Kidney epithelial cell (primary cell): Measurements from ENCODE around the gene ATG4C. TPM values are rescaled to one million over a fixed set of nuclear protein-coding genes. Genes with fewer than 3 reads are reported as not detected.

Experiments
- DNase-seq: peaks from one replicate; pipeline ENCODE4 v3.0.0-alpha.2; 2010; ENCODE audit warnings: low read depth
- H3K27me3 ChIP-seq: 2 replicates; pipeline ENCODE4 v1.6.0; 2011; ENCODE audit warnings: low read length; ENCODE audit not compliant: control insufficient read depth, insufficient read depth
- H3K36me3 ChIP-seq: 2 replicates; pipeline ENCODE4 v1.5.1; 2011; ENCODE audit warnings: low read length; ENCODE audit not compliant: control insufficient read depth, insufficient read depth
- H3K4me3 ChIP-seq: 2 replicates; pipeline ENCODE4 v1.5.1; 2011; ENCODE audit warnings: low read depth, mild to moderate bottlenecking, control low read depth, low read length
- CTCF ChIP-seq: IDR thresholded peaks from 2 replicates; pipeline ENCODE4 v1.5.1; 2011; ENCODE audit warnings: mild to moderate bottlenecking, moderate library complexity, low read length, control low read depth, inconsistent platforms; ENCODE audit not compliant: insufficient read depth, poor library complexity, severe bottlenecking
- total RNA-seq: library from RNA; depleted of rRNA; stranded (reverse); fragments of >200 nt; gene quantifications from 2 replicates; pipeline ENCODE4 v1.2.3, GENCODE V29; 2015

The ATG4C gene
- total RNA-seq, 1 donor from 2014 or later: 5.6 TPM

GRCh38 chr1:62879962-62880361 is 96.0 kb downstream of the ATG4C start:
- Histone ChIP-seq H3K4me3 (no peak overlapping the region), H3K36me3 (no peaks in the 10 kb centered on the region), H3K27me3 (no peaks in the 10 kb centered on the region)
- TF ChIP-seq CTCF: no peak
- no peak for DNase-seq

- DNase-seq: no peak
- TF ChIP-seq CTCF: no peak
- no peaks in the 10 kb centered on the region for H3K27me3 ChIP-seq
- no peaks in the 10 kb centered on the region for H3K36me3 ChIP-seq
- no peak overlapping the region for H3K4me3 ChIP-seq
These were observed 98.5 kb downstream of the ATG4C start for GRCh38 chr1:62882201-62883104.

- DNase-seq: no peak
These were observed 100.3 kb downstream of the ATG4C start for GRCh38 chr1:62884156-62884740.

DNA sequence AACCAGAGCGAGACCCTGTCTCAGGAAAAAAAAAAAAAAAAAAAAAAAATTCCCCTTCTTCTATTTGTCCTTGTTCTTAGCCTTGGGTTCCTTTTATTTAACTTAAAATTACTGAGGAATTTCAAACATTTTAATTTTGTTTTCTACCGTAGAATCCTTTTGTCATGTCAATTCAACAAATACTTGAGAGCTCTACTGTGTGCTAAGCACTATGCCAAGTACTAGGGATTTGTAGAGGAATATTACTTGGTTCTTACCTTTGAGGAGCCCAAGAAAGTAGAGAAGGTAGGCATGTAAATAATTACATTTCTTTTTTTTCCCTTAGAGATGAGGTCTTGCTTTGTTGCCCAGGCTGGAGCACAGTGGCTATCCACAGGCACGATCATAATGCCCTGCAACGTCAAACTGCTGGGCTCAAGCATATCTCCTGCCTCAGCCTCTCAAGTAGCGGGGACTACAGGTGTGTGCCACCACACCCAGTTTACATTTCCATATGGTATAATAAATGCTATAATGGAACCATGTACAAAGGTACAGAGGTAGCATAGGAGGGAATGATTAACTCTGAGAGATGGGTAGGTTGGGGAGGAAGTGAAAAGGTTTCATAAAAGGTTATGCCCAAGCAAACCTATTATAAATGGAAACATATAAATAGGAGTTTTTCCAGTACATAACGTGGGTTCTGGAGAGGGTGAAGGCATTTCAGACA is 104.0 kb downstream of the ATG4C start:
- TF ChIP-seq CTCF: no peak
- no peaks in the 10 kb centered on the region for H3K27me3 ChIP-seq

More at GRCh38 chr1:62884156-62884740, 100.3 kb downstream of the ATG4C start:
- no peak overlapping the region for H3K4me3 ChIP-seq
- TF ChIP-seq CTCF: no peak
- H3K27me3 ChIP-seq: no peaks in the 10 kb centered on the region
- no peaks in the 10 kb centered on the region for H3K36me3 ChIP-seq

GRCh38 chr1:62891956-62892562 is 108.1 kb downstream of the ATG4C start:
- no peak for DNase-seq
- TF ChIP-seq CTCF: no peak
- no peaks in the 10 kb centered on the region for H3K27me3 ChIP-seq

More for the DNA sequence above, 104.0 kb downstream of the ATG4C start:
- no peaks in the 10 kb centered on the region for H3K36me3 ChIP-seq
- no peak overlapping the region for H3K4me3 ChIP-seq
- DNase-seq: no peak

More at GRCh38 chr1:62891956-62892562, 108.1 kb downstream of the ATG4C start:
- Histone ChIP-seq H3K36me3 (no peaks in the 10 kb centered on the region), H3K4me3 (no peak overlapping the region)
